ENCODE data around the gene RGS3. TPM values are rescaled to one million over a fixed set of nuclear protein-coding genes. Genes with fewer than 3 reads are reported as not detected.
A peak's percentile ranks its signal among the peaks of the same experiment; 100 is the strongest.

Gene RGS3
- total RNA-seq = 10 to 100 TPM in 2 of 4 donors, 1 to 10 TPM in 2; 5.9 to 11.8 (median 9.8) TPM

- intact Hi-C loops (cut with DNase I; ENCODE audit: low total_unique reads) = loop anchor here (5.0 kb wide), 3 partner anchors 104 to 194 kb away; no protein-coding TSS in a partner anchor
- Histone ChIP-seq H3K27me3 (no peaks in the 10 kb centered on the region), H3K4me1 (peaks cover 11 to 32% of the 10 kb centered on the region in 2 donors), H3K27ac (peak within 1 kb of the TSS; percentile 74 to 87 (median 82)), H3K9me3 (no peaks in the 10 kb centered on the region), H3K4me3 (peak within 1 kb of the TSS; percentile 44 to 69 (median 59)), H3K36me3 (no peaks in the 10 kb centered on the region)
- ATAC-seq = peak; percentile 89 to 91
- TF ChIP-seq CTCF (IDR thresholded peaks at IDR 0.05 in 4 of 5, conservative IDR thresholded peaks at IDR 0.05 in 1 of 5) (peak in 2 of 5 experiments; percentile 10 to 31), POLR2A (IDR thresholded peaks at IDR 0.05) (peak; percentile 34 to 35)
- peak; percentile 60 to 79 for DNase-seq
- in situ Hi-C loops (cut with MboI; ENCODE audit: low sequenced_read_pairs in 4 of 4) = no loop called here
These were observed at the start of gene RGS3 for GRCh38 chr9:113463418-113464285. Gene RGS3 (plus strand): TSS chr9:113463727. CDS start chr9:113463803, 76 bp downstream.

- TF ChIP-seq POLR2A (IDR thresholded peaks at IDR 0.05) (no peak), CTCF (IDR thresholded peaks at IDR 0.05 in 4 of 5, conservative IDR thresholded peaks at IDR 0.05 in 1 of 5) (no peak)
- Histone ChIP-seq H3K4me3 (no peak overlapping the region), H3K27ac (peak overlapping the region in 1 of 4 donors; percentile 24), H3K9me3 (no peaks in the 10 kb centered on the region), H3K36me3 (no peaks in the 10 kb centered on the region), H3K27me3 (no peaks in the 10 kb centered on the region), H3K4me1 (peaks cover 0 to 5% of the 10 kb centered on the region in 2 donors)
- ATAC-seq (no peak), DNase-seq (no peak)
- in situ Hi-C loops (cut with MboI; ENCODE audit: low sequenced_read_pairs in 4 of 4) = no loop called here
- intact Hi-C loops (cut with DNase I; ENCODE audit: low total_unique reads) = no loop called here
These were observed 47.3 kb upstream of the RGS3 start for GRCh38 chr9:113416149-113416721.

GRCh38 chr9:113417370-113417769, 46.2 kb upstream of the RGS3 start:
- Histone ChIP-seq H3K4me1 (no peaks in the 10 kb centered on the region), H3K9me3 (no peaks in the 10 kb centered on the region), H3K36me3 (no peaks in the 10 kb centered on the region), H3K27ac (no peak overlapping the region), H3K4me3 (no peak overlapping the region), H3K27me3 (no peaks in the 10 kb centered on the region)
- intact Hi-C loops (cut with DNase I; ENCODE audit: low total_unique reads) (no loop called here), in situ Hi-C loops (cut with MboI; ENCODE audit: low sequenced_read_pairs in 4 of 4) (no loop called here)
- no peak for ATAC-seq
- DNase-seq = no peak
- TF ChIP-seq POLR2A (IDR thresholded peaks at IDR 0.05) (no peak), CTCF (IDR thresholded peaks at IDR 0.05 in 4 of 5, conservative IDR thresholded peaks at IDR 0.05 in 1 of 5) (no peak)

- H3K27ac ChIP-seq = no peak overlapping the region
- ATAC-seq (no peak), DNase-seq (no peak)
- no peaks in the 10 kb centered on the region for H3K36me3 ChIP-seq
- H3K4me3 ChIP-seq = no peak overlapping the region
- intact Hi-C loops (cut with DNase I; ENCODE audit: low total_unique reads) = no loop called here
- no peaks in the 10 kb centered on the region for H3K4me1 ChIP-seq
- TF ChIP-seq POLR2A (IDR thresholded peaks at IDR 0.05) (no peak), CTCF (IDR thresholded peaks at IDR 0.05 in 4 of 5, conservative IDR thresholded peaks at IDR 0.05 in 1 of 5) (no peak)
- in situ Hi-C loops (cut with MboI; ENCODE audit: low sequenced_read_pairs in 4 of 4) = loop anchor here in 1 of 4 donors (10.0 kb wide), 1 partner anchor 243 kb away; no protein-coding TSS in a partner anchor
- H3K27me3 ChIP-seq = peaks cover 0 to 2% (median 0%) of the 10 kb centered on the region in 3 donors
- no peaks in the 10 kb centered on the region for H3K9me3 ChIP-seq
These were observed 41.8 kb upstream of the RGS3 start for GRCh38 chr9:113421726-113422125.

Data from gastrocnemius medialis (tissue), 4 donors.